HG02798 (cell line): Measurements from ENCODE around the gene GPR153.

Experiments used
- ATAC-seq: cut with Tn5 transposase; IDR thresholded peaks from one replicate; pipeline ENCODE4 v1.9.1; 2021; ENCODE audit warnings: mild to moderate bottlenecking; ENCODE audit not compliant: unreplicated experiment, poor library complexity

GPR153 gene

DNA sequence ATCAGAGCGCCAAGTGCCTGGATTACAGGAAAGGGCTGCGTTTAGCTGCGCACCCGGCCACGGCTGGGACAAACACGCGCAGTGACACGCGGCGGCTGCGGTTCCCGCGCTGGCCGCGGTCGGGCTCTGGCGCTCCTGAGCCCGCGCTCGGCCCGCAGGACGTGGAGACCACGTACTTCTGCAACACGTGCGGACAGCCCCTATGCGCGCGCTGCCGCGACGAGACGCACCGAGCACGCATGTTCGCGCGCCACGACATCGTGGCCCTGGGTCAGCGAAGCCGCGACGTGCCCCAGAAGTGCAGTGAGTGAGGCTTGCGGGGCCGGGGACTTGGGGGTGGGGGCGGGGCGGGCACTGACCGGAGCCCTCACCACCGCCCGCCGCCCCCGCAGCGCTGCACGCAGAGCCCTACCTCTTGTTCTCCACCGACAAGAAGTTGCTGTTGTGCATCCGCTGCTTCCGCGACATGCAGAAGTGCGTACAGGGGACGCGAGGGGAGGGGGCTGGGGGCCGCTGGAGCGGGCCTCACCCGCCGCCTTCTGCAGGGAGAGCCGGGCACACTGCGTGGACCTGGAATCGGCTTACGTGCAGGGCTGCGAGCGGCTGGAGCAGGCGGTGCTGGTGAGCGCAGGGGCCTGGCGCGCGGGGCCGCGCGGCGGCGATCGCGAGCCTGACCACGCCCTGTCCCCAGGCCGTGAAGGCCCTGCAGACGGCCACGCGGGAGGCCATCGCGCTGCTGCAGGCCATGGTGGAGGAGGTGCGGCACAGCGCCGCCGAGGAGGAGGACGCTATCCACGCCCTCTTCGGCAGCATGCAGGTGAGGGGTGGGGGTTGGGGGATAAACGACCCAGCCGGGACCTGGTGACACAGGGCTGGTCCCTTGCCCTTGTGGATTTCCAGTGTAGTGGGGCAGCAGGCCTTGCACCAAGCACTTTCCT, 51.9 kb downstream of the GPR153 start:
- no peak for ATAC-seq

DNA sequence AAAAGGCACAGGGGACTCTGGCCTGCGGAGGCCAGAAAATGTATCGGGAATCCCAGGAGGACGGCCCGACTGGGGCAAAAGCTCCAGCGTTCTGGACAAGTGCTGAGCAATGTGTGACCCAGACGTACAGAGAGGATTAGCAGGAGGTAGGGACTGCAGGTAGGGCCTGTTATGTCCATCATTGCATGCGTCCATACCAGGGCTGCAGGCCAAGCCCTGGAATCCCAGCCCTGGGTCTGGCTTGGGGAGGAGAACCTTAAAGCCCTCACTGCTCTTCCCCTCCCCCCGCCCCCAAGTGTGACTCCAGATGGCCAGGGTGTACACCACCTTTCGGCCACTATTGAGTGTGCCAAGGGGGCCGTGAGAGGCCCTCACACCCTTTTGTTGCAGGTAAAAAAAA, 53.0 kb downstream of the GPR153 start:
- ATAC-seq, result no peak

DNA sequence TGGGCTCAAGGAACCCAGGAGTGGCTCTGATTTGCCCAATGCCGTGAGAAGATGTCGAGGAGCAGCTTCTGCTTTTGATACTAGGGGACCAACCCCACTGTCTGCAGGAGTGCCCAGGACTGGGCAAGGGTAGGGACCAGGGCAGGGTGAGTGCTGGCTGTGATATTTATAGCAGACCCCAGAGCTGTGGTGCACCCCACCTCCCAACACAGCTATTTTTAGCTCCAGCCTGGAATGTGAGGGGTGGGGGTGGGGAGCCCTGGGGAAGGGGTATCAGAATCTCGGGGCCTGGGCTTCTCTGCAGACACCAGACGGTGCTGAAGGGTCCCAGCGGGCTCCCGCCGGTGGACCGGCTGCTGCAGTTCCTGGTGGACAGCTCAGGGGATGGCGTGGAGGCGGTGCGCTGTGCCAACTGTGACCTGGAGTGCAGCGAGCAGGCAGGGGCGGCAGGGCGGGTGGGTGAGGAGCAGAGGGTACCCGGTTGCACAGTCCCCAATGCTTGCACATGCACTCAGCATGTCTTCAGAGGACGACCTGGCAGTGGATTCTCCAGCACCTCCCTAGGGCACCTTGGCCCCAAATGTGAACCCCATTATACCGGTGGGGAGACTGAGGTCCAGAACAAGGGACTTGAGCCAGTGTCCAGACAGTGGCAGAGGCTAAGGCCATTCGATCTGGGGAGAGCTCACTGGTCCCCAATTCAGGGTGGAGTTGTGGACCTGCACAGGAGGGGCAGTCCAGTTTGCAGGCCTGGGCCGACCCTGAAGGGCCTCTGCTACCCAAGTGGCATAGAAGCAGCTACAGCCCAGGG, 53.6 kb downstream of the GPR153 start:
- ATAC-seq, result no peak

GRCh38 chr1:6206520-6206855, 54.4 kb downstream of the GPR153 start:
- no peak for ATAC-seq

DNA sequence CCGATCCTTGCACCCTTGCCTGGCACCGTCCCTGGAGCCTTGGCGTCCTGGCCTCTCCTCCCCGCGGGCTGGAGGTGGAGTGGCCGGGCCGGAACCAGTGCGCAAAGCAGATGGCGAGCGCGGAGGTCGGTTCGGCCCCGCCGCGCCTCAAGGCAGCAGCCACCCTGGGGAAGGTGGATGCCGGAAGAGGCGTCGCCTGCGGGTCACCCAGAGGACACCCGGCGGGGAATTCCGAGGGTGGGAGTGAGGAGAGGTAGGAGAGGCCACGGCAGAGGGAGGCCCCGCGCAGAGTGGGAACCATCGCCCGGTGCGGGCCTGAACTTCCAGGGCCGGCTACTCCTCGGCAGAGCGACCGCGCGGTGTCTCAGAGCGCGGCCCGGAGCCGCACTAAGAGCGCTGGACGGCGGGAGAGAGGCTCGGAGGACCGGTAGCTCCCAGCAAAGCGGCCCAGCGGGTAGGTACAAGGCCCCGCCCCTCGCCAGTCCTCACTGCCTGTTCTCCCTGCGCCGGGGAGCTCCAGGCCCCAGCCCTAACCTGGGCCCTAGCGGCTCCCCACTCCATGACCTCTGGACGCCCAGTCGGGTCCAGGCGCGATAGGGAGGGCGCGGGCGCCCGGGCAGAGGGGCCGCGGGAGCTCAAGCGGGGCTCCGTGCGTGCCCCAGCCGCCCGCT, 54.9 kb downstream of the GPR153 start, which contains the start of gene RNF207:
RNF207 (plus strand) TSS at position 271 of the 671 bp plus-strand sequence. CDS start 417 bp downstream, outside the sequence.
- ATAC-seq, result peak; percentile 71

DNA sequence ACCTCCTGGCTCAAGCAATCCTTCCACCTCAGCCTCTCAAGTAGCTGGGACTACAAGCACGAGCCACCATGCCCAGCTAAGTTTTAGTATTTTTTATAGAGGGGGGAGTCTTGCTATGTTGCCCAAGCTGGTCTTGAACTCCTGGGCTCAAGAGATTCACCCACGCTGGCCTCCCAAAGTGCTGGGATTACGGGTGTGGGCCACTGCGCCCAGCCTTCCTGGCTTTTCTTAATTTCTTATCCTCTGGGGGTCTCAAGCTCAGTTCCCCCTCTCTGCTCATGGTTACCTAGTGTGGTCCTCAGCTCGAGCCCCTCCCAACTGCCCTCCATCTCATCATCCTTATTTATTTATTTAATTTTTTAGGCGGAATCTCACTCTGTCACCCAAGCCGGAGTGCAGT, 58.6 kb downstream of the GPR153 start:
- no peak for ATAC-seq

DNA sequence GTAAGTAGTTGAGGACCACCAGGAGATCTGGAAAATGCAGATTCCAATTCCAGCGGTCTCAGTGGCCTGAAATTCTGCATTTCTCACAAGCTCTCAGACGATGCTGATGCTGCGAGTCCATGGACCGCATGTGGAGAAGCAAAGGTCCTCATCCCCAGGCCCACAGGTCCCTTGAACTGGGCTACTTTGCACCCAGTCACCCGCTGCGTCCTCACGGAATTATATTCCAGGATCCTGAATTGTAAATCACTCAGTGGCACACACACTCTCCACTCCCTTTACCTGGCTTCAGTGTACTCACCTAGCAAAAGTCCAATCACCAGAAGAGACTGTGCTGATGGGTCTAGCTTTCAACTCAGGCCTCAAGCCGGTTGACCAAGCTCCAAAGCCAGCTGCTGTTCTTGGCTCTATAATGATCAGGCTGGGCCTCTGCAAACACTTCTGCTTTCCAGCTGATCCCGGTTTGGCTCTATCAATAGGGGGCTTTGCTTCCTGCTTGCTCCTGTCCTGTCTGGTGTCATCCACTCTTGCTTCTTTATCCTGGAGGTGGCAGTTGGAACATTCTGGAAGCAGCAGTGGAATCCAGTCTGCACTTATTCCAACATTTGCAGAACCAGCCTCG, 60.6 kb downstream of the GPR153 start:
- no peak for ATAC-seq

DNA sequence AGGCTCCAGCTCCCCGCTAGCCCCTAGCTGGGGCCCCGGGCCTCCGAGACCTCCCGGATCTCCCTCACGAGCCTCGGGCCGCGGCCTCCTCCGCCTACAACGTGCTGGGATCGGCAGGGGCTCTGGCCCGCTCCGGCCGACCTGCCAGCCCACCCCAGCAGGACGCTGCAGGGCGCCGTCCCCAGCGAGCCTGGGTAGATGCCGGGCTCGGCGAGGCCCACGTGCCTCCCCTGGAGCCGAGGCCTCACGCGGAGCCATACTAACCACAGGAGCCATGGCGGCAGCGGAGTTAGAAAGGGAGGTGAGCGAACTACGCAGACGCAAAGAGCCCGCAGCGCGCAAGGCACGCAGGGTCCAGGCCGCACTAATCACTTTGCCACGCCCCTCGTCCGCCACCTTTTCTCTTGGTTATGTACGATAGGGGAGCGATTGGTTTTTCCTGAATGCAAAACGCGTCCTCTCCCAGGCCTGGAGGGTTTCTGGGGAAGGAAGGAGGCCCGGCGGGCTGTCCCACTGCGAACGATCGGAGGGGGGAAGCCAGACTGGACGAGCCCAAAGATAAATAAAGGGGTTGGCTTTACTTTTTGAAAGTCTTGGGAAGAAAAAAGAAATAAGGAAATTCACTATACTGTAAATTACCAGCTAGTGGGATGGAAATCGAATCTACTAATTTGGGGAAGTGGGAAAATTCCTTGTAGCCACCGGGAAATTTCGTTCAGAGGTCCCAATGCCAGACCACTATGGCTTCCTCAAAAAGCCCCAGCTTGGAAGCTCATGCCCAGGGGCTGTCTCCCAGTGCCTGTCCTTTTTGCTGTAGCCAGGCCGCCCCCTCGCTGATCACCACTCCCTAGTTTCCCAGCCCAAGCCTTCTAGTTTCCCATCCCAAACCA, 61.4 kb downstream of the GPR153 start, which contains the start of gene RPL22:
RPL22 (minus strand) TSS at position 298 of the 890 bp plus-strand sequence; CDS start at position 276, 22 bp downstream.
- peak; percentile 97 for ATAC-seq

GRCh38 chr1:6198646-6199297, 62.1 kb downstream of the GPR153 start:
- peak; percentile 14 for ATAC-seq

DNA sequence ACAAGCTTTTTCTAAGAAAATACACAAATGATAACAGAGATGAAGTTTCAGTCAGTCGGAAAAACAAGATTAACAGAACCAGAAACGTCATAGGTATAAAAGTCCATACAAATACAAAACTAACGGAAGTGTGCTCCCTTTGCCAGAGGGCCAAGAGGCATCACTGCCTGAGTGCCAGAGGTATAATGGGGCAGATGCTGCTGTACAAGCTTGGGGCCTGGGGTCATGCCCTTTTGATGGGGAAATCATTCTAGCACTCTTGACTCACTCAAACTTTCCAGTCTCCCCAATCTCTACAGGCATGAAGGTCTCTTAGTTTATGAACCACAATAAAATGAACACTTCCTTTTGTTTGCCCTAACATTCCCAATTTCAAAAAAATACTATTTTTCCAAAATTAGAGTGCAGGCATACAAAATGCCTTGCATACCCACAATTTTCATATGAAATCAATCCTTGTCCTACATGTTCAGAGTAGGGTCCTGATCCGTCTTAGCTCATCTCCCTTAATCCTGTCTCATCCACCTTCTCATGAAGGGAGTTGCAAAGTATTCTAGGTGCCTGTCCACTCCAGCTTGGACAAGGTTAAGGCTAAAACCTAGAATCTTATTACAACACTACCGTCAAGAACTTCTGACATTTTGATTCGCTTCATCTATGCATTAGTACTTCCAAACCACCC, 63.0 kb downstream of the GPR153 start:
- no peak for ATAC-seq
